NT2/D1 (cell line): ENCODE measurements around the gene PPA1.

Experiments
- SUZ12 ChIP-seq: IDR thresholded peaks from 2 replicates; pipeline ENCODE4 v1.6.1; 2011; ENCODE audit not compliant: insufficient read length, insufficient read depth; ENCODE audit errors: extremely low read depth
- YY1 ChIP-seq: IDR thresholded peaks from 2 replicates; pipeline ENCODE4 v1.6.1; 2011; ENCODE audit not compliant: insufficient read length, insufficient read depth
- ZNF274 ChIP-seq: IDR thresholded peaks from 2 replicates; pipeline ENCODE4 v1.6.1; 2011; ENCODE audit warnings: mild to moderate bottlenecking, low read depth, low read length

GRCh38 chr10:70227548-70228320, 5.5 kb downstream of the PPA1 start:
- TF ChIP-seq ZNF274 (no peak), YY1 (no peak), SUZ12 (no peak)
